ENCODE results near the gene DYNLT1. TPM values are rescaled to one million over a fixed set of nuclear protein-coding genes. Genes with fewer than 3 reads are reported as not detected.

The DYNLT1 gene
- total RNA-seq: 107 and 119 TPM in 2 replicates

GRCh38 chr6:158644231-158645063 is at the start of gene DYNLT1:
TSS of gene DYNLT1 (minus strand) at chr6:158644743. CDS start at chr6:158644708, 35 bp downstream.

GRCh38 chr6:158649289-158650143 is 5.0 kb upstream of the DYNLT1 start, which contains the start of gene SYTL3:
TSS of gene SYTL3 (plus strand) at chr6:158650054. CDS start at chr6:158663269, 13,215 bp downstream.

Other genes starting within 250 kb of the DYNLT1 start
- gene TMEM181, start 84.7 kb downstream of the DYNLT1 start, total RNA-seq: 18.8 and 24.3 TPM in 2 replicates
- gene SYTL3, start 5.3 kb upstream of the DYNLT1 start, total RNA-seq: 0.70 and 1.4 TPM in 2 replicates
- 127 and 133 TPM in 2 replicates for gene EZR, start 174.6 kb upstream of the DYNLT1 start, total RNA-seq

Measured in hair follicular keratinocyte (primary cell).